CD4-positive, alpha-beta T cell treated with Interleukin-6 at 100 ng/mL for 8 hours (primary cell): ENCODE data around the gene IRF8.

Experiments
- DNase-seq: peaks from one replicate; pipeline ENCODE4 v3.0.0-alpha.2; 2020; ENCODE audit warnings: mixed read lengths, low spot score

IRF8 gene

DNA sequence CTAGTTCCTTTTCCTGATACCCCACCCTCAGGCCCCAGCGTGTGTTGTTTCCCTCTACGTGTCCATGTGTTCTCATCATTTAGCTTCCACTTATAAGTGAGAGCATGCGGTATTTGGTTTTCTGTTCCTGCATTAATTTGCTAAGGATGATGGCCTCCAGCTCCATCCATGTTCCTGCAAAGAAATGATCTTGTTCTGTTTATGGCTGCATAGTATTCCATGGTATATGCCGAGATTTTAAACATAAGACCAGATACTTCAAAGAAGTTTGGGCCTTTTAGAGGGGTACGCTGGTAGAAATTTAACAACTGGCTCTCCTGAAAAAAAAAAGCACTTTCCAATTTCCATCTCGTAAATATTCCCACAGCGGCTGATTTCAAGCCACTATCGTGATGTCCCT is 59.8 kb downstream of the IRF8 start:
- no peak for DNase-seq

DNA sequence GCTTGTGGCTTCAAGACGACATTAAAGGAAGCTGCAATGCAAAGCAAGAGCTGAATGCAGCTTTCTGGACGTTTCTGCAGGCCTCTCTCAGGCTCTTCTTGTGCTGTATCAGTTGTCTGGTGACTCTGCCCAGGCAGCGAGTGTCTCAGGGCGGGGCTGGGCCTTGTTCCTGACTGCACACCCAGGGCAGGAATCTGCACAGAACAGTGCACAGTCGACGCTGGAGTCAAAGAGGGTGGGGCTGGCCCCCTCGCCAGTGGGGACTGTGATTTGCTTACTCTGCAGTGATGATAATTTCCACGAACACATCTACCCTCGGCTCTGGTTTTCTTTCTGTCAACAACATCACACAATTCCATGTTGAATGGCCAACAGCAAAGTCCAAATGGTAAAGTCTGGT is 60.7 kb downstream of the IRF8 start:
- no peak for DNase-seq

GRCh38 chr16:85960486-85961046 is 61.6 kb downstream of the IRF8 start:
- DNase-seq, result no peak

GRCh38 chr16:85961988-85962915 is 63.3 kb downstream of the IRF8 start:
- DNase-seq, result no peak

- DNase-seq, result no peak
Measured at GRCh38 chr16:85963753-85964285, 64.9 kb downstream of the IRF8 start.

- no peak for DNase-seq
Measured at GRCh38 chr16:85965125-85965524, 66.2 kb downstream of the IRF8 start.

DNA sequence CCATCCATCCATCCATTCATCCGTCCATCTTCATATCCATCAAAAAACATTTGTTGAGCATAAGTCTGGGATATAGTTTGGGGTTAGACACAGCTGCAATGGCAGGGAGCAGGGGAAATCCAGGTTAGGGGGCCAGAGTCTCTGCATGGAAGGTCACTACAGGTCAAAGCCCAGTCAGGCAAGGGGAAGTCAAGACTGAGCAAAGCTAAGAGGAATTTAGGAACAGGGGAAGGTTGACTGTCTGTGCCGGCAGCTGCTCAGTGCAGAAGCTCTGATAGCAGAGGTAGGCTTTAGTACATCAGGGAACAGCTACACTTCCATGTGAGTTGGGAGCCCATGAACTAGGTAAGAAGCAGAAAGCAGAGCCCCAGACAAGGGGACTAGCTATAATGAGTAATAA is 68.1 kb downstream of the IRF8 start:
- no peak for DNase-seq

DNA sequence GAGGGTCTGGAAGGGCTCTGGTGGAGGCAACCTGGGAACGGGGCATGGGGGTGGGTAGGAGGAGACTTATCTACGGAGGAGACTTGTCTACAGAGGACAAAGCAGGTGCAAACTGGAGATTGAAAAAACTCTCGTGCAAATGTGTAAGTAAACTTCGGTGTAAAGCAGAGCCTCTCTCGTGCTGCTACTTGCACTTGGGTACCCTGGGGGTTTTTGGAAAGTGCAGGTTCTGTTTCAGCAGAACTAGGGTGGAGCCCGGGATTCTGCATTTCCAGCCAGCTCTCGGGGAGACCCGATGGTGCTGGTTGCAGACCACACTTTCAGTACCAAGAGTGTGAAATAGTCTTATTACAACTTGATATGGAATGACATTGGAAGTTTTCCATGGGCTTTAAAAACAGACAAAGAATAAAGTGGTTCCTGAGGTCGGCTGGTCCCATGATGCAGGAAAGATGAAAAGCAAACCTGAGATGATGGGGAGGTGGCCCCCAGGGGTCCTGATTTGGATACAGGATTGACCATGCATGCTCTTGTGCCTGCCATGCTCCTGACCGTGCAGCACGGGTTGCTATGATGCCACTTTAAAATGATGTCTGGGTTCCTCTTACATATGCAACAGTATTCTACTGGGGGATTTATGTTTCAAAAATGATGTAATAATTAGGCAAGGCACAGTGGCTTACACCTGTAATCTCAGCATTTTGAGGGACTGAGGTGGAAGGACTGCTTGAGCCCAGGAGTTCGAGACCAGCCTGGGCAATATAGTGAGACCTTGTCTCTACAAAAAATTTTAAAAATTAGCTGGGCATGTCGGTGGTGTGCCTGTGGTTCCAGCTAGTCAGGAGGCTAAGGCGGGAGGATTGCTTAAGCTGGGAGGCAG is 69.3 kb downstream of the IRF8 start:
- DNase-seq, result no peak

DNA sequence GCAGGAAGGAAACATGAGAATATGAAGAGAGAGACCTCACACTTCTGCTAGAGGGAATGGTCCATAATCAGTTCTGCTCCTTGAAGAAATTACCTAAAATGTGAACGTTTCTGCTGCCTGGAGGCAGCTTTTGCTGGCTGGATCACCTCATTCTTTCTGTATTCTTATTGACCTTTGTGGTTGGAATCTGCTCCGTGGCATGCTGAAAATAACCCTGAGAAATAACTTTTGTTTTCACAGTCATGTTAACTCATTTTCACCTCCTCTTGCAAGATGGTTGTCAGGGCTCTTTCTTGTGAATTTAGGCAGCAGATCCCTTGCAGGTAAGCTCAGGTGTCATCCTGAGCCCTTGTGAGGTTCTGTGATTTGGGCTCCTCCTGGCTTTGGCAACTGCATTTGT is 70.2 kb downstream of the IRF8 start:
- DNase-seq, result no peak

- no peak for DNase-seq
Measured at GRCh38 chr16:85969591-85969990, 70.6 kb downstream of the IRF8 start.

- no peak for DNase-seq
Measured at GRCh38 chr16:85970016-85970733, 71.2 kb downstream of the IRF8 start.

DNA sequence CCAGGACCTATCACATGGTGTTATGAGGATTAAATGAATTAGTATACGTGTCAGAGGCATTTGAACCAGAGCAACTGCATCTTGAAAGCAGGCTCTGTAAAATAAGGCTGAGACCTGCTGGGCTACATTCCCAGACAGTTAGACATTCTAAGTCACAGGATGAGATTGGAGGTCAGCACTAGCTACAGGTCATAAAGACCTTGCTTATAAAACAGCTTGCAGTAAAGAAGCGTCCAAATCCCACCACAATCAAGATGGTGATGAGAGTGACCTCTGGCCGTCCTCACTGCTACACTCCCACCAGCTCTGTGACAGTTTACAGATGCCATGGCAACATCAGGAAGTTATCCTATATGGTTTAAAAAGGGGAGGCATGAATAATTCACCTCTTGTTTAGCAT is 71.8 kb downstream of the IRF8 start:
- DNase-seq, result no peak
